ENCODE measurements around the gene EIF5AL1.

- TF ChIP-seq ZNF221 (tag by site-specific recombination; IDR thresholded peaks at IDR 0.05; ENCODE audit: borderline replicate concordance) (no peak), ZBTB21 (tag by site-specific recombination; IDR thresholded peaks at IDR 0.05) (no peak)
Observed at GRCh38 chr10:79555354-79556309, 43.3 kb downstream of the EIF5AL1 start.

All from HEK293 (cell line).